ENCODE measurements around the gene ATP6AP1.

DNA sequence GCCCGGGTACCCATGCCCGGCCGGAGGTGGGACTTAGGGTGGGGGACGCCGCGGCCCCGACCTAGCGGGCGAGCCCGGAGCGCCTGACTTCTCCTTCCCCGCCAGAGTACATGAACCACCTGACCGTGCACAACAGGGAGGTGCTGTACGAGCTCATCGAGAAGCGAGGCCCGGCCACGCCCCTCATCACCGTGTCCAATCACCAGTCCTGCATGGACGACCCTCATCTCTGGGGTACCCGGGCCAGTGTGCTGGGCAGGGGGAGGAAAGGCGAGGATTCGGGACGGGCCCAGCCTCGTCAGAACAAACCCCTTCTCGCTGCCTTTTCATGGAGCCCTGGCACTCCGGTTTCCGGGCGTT, 16.5 kb upstream of the ATP6AP1 start:
- TF ChIP-seq SREBF2 (IDR thresholded peaks at IDR 0.05; ENCODE audit: low read length), result no peak
- no peak for TF ChIP-seq FOS (IDR thresholded peaks at IDR 0.05; ENCODE audit: borderline replicate concordance, extremely low read depth, insufficient read length)
- peak; percentile 55; the same call in 1 of the 2 replicates for TF ChIP-seq POLR2A (IDR thresholded peaks at IDR 0.05; ENCODE audit: low read depth, low read length)
- TF ChIP-seq, protein P1, sequence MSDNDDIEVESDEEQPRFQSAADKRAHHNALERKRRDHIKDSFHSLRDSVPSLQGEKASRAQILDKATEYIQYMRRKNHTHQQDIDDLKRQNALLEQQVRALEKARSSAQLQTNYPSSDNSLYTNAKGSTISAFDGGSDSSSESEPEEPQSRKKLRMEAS (IDR thresholded peaks at IDR 0.05; ENCODE audit: low read depth, low read length), result no peak
- TF ChIP-seq, protein P2, sequence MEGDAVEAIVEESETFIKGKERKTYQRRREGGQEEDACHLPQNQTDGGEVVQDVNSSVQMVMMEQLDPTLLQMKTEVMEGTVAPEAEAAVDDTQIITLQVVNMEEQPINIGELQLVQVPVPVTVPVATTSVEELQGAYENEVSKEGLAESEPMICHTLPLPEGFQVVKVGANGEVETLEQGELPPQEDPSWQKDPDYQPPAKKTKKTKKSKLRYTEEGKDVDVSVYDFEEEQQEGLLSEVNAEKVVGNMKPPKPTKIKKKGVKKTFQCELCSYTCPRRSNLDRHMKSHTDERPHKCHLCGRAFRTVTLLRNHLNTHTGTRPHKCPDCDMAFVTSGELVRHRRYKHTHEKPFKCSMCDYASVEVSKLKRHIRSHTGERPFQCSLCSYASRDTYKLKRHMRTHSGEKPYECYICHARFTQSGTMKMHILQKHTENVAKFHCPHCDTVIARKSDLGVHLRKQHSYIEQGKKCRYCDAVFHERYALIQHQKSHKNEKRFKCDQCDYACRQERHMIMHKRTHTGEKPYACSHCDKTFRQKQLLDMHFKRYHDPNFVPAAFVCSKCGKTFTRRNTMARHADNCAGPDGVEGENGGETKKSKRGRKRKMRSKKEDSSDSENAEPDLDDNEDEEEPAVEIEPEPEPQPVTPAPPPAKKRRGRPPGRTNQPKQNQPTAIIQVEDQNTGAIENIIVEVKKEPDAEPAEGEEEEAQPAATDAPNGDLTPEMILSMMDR (IDR thresholded peaks at IDR 0.05 in 2 of 3, conservative IDR thresholded peaks at IDR 0.05 in 1 of 3; ENCODE audit: control insufficient read depth in 2 of 3, extremely low read depth in 1 of 3, insufficient read depth in 1 of 3, low read depth in 3 of 3, low read length in 3 of 3), result no peak
- TF ChIP-seq EZH2 (IDR thresholded peaks at IDR 0.05; ENCODE audit: borderline replicate concordance, control insufficient read depth, low read depth, low read length), result no peak
- no peak for TF ChIP-seq CREB1 (IDR thresholded peaks at IDR 0.05; ENCODE audit: low read depth)
- no peak for TF ChIP-seq FOXM1 (IDR thresholded peaks at IDR 0.05; ENCODE audit: low read depth, low read length)
- TF ChIP-seq ZNF274 (IDR thresholded peaks at IDR 0.05; ENCODE audit: insufficient read depth, insufficient read length), result no peak
- TF ChIP-seq, protein P3, sequence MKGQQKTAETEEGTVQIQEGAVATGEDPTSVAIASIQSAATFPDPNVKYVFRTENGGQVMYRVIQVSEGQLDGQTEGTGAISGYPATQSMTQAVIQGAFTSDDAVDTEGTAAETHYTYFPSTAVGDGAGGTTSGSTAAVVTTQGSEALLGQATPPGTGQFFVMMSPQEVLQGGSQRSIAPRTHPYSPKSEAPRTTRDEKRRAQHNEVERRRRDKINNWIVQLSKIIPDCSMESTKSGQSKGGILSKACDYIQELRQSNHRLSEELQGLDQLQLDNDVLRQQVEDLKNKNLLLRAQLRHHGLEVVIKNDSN (IDR thresholded peaks at IDR 0.05; ENCODE audit: borderline replicate concordance, extremely low read length, insufficient read depth, low read depth, low read length), result no peak

Data from GM12878 (cell line).